Measurements from ENCODE around the gene TMEM139. TPM values are rescaled to one million over a fixed set of nuclear protein-coding genes. Genes with fewer than 3 reads are reported as not detected.
"Not testable (repeated sequence)": the region's sequence is repeated elsewhere in the genome, so short reads cannot be mapped to it uniquely, and the experiment has no call there.

TMEM139 gene
- total RNA-seq, 1 donor from 2014 or later: 3.7 TPM

DNA sequence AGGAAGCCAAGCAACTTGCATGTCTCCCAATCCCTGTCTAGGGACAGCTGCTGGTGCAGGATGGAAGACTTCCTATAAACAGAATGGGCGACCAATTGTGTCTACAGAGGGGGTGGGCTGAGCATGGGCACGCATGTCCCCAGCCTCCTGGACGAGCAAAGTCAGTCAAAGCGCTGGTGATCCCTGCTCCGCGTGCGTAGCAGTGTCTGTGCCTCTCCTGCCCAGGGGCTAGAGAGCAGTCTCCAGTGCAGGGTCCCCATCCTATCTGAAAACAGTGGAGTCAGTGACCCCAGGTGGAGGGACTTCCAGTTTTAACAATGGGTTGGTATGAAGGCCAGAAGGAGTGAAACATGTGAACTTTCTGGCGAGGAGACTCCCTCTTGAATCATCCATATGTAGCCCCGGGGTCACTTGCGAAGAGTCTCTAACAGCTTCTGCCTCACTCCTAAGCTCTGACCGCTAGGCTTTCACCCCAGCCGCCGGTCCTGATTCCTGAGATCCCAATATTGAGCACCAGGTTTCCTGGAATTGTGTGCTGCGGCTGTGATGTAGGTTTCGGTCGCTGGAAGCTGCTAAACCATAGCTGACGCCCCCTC, 2.7 kb downstream of the TMEM139 start:
- DNase-seq (ENCODE audit: low read depth): no peak
- Histone ChIP-seq H3K27me3 (ENCODE audit: control insufficient read depth, insufficient read depth, low read length) (no peaks in the 10 kb centered on the region), H3K4me3 (ENCODE audit: low read depth, low read length) (peak overlapping the region; percentile 84), H3K36me3 (ENCODE audit: control insufficient read depth, insufficient read depth, low read length) (no peaks in the 10 kb centered on the region)
- no peak for FAIRE-seq
- TF ChIP-seq, protein P1, sequence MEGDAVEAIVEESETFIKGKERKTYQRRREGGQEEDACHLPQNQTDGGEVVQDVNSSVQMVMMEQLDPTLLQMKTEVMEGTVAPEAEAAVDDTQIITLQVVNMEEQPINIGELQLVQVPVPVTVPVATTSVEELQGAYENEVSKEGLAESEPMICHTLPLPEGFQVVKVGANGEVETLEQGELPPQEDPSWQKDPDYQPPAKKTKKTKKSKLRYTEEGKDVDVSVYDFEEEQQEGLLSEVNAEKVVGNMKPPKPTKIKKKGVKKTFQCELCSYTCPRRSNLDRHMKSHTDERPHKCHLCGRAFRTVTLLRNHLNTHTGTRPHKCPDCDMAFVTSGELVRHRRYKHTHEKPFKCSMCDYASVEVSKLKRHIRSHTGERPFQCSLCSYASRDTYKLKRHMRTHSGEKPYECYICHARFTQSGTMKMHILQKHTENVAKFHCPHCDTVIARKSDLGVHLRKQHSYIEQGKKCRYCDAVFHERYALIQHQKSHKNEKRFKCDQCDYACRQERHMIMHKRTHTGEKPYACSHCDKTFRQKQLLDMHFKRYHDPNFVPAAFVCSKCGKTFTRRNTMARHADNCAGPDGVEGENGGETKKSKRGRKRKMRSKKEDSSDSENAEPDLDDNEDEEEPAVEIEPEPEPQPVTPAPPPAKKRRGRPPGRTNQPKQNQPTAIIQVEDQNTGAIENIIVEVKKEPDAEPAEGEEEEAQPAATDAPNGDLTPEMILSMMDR (IDR thresholded peaks at IDR 0.05; ENCODE audit: insufficient read depth, low read length, severe bottlenecking): no peak

- Histone ChIP-seq H3K36me3 (ENCODE audit: control insufficient read depth, insufficient read depth, low read length) (peaks cover 1% of the 10 kb centered on the region), H3K27me3 (ENCODE audit: control insufficient read depth, insufficient read depth, low read length) (no peaks in the 10 kb centered on the region), H3K4me3 (ENCODE audit: low read depth, low read length) (peak within 1 kb of the TSS; percentile 84)
- TF ChIP-seq, protein P1 (IDR thresholded peaks at IDR 0.05; ENCODE audit: insufficient read depth, low read length, severe bottlenecking): peak; percentile 32
- FAIRE-seq (no peak), DNase-seq (ENCODE audit: low read depth) (peak; percentile 87)
Measured at GRCh38 chr7:143287935-143288826, 3.4 kb downstream of the TMEM139 start, which contains the start of gene CASP2. Gene CASP2 (plus strand): TSS chr7:143288351. CDS start chr7:143288456, 105 bp downstream.

GRCh38 chr7:143288836-143289235, 4.1 kb downstream of the TMEM139 start:
- TF ChIP-seq, protein P1 (IDR thresholded peaks at IDR 0.05; ENCODE audit: insufficient read depth, low read length, severe bottlenecking): no peak
- no peak for FAIRE-seq
- H3K4me3 ChIP-seq (ENCODE audit: low read depth, low read length): peak overlapping the region; percentile 84
- peaks cover 4% of the 10 kb centered on the region for H3K36me3 ChIP-seq (ENCODE audit: control insufficient read depth, insufficient read depth, low read length)
- H3K27me3 ChIP-seq (ENCODE audit: control insufficient read depth, insufficient read depth, low read length): no peaks in the 10 kb centered on the region
- DNase-seq (ENCODE audit: low read depth): peak; percentile 28

GRCh38 chr7:143289421-143289820, 4.7 kb downstream of the TMEM139 start:
- DNase-seq (ENCODE audit: low read depth): no peak
- Histone ChIP-seq H3K36me3 (ENCODE audit: control insufficient read depth, insufficient read depth, low read length) (peaks cover 5% of the 10 kb centered on the region), H3K27me3 (ENCODE audit: control insufficient read depth, insufficient read depth, low read length) (no peaks in the 10 kb centered on the region), H3K4me3 (ENCODE audit: low read depth, low read length) (peak overlapping the region; percentile 84)
- TF ChIP-seq, protein P1 (IDR thresholded peaks at IDR 0.05; ENCODE audit: insufficient read depth, low read length, severe bottlenecking): no peak
- FAIRE-seq: no peak

DNA sequence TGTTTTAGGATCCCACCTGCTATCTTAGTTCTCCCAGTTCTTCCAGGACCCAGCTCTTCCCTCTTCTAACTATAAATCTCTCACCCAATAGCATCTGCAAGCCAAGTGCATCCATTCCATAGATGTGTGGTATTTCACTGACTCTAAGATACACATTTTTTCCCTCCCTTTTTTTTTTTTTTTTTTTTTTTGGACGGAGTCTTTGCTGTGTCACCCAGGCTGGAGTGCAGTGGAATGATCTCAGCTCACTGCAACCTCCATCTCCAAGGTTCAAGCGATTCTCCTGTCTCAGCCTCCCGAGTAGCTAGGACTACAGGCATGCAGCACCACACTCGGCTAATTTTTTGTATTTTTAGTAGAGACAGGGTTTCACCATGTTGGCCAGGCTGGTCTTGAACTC, 5.1 kb downstream of the TMEM139 start:
- FAIRE-seq; H3K4me3 ChIP-seq (ENCODE audit: low read depth, low read length): not testable (repeated sequence)

DNA sequence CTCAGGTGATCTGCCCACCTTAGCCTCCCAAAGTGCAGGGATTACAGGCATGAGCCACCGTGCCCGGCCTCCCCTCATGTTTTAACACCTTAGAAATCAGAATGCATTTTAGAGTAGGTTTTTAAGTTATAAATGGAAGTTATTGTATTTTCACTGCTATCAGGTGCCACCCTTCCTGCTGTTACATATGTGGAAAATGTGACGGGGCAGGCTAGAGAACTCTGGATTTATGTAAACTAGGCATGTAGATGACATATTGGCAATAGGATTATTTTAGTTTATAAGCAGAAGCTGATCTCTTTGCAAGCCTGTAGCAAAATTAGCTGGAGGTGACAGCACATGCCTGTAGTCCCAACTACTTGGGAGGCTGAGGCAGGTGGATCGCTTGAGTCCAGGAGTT, 5.5 kb downstream of the TMEM139 start:
- no peaks in the 10 kb centered on the region for H3K27me3 ChIP-seq (ENCODE audit: control insufficient read depth, insufficient read depth, low read length)
- H3K36me3 ChIP-seq (ENCODE audit: control insufficient read depth, insufficient read depth, low read length): peaks cover 6% of the 10 kb centered on the region
- DNase-seq (ENCODE audit: low read depth): no peak
- TF ChIP-seq, protein P1 (IDR thresholded peaks at IDR 0.05; ENCODE audit: insufficient read depth, low read length, severe bottlenecking): no peak
- no peak for FAIRE-seq
- H3K4me3 ChIP-seq (ENCODE audit: low read depth, low read length): no peak overlapping the region

More for the DNA sequence above, 5.1 kb downstream of the TMEM139 start:
- H3K27me3 ChIP-seq (ENCODE audit: control insufficient read depth, insufficient read depth, low read length); DNase-seq (ENCODE audit: low read depth); H3K36me3 ChIP-seq (ENCODE audit: control insufficient read depth, insufficient read depth, low read length): not testable (repeated sequence)

All from bronchial epithelial cell (primary cell).